ENCODE results near the gene FBXO28. TPM values are rescaled to one million over a fixed set of nuclear protein-coding genes. Genes with fewer than 3 reads are reported as not detected.
"Not testable (repeated sequence)": the region's sequence is repeated elsewhere in the genome, so short reads cannot be mapped to it uniquely, and the experiment has no call there.

The FBXO28 gene
- total RNA-seq, 5 donors from 2014 or later (not counting 1 experiment from before 2014, with no cell fraction given) = 25.9 to 34.8 (median 33.3) TPM

DNA sequence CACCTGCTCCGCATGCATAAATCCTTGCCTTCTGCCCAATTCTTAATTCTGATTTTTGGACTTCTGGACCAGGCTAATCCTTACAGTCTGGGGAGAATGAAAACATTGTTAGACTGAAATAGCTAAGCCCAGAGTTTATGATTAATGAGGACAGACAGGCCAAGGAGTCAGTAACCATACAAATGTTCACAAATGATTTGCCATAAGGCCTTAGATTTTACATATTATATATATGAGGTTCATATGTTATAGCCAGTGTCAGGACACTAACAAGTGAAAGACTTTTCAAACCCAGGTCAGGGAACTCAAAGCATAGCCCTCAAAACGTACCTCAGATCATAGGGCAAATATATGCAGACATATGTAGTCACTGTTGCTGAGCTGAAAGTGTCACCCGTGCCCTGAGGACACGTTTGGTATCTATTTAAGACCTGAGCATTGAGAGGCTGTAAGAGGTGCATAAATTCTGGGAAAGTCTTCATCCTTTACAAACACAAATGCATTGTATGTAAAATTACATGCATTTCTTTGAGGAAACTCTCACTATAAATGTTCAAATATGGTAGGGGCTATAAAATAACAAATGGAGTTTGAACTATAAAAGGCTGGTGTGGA lies 45.3 kb upstream of the FBXO28 start:
- H3K4me1 Mint-ChIP-seq = peaks cover 5 to 10% (median 7%) of the 10 kb centered on the region in 3 donors
- no peak overlapping the region for H3K27ac ChIP-seq (ENCODE audit: low read length)
- no peak overlapping the region for H3K4me3 ChIP-seq (ENCODE audit: control insufficient read depth in 1 of 2, extremely low read depth in 1 of 2, low read length in 1 of 2)
- ATAC-seq (replicated peaks in 1 of 4) = no peak
- H3K4me1 ChIP-seq (ENCODE audit: control insufficient read depth in 1 of 2, extremely low read depth in 1 of 2, insufficient read depth in 2 of 2, low read length in 2 of 2) = no peaks in the 10 kb centered on the region
- POLR2A ChIA-PET = no interaction called here
- CTCF ChIA-PET = interaction anchor here (0.5 to 0.8 kb wide), 4 partner anchors 21 to 119 kb away, joined by 3 read pairs; no protein-coding TSS in a partner anchor
- no peak for DNase-seq
- no peak overlapping the region for H3K4me3 Mint-ChIP-seq
- H3K27me3 ChIP-seq (replicated peaks in 1 of 2; ENCODE audit: control insufficient read depth in 2 of 2, extremely low read depth in 1 of 2, insufficient read depth in 2 of 2, low read length in 1 of 2) = peaks cover 0 to 12% of the 10 kb centered on the region in 2 experiments
- H3K9me3 Mint-ChIP-seq = peaks cover 0 to 10% (median 8%) of the 10 kb centered on the region in 3 donors
- no CpG with 5 or more reads among the region's 4 CpGs for WGBS (ENCODE audit: insufficient coverage)
- H3K27me3 Mint-ChIP-seq = peaks cover 11 to 16% of the 10 kb centered on the region in 2 donors
- H3K36me3 Mint-ChIP-seq = no peaks in the 10 kb centered on the region
- no peaks in the 10 kb centered on the region for H3K9me3 ChIP-seq
- no peaks in the 10 kb centered on the region for H3K36me3 ChIP-seq (ENCODE audit: control insufficient read depth in 2 of 2, extremely low read depth in 1 of 2, insufficient read depth in 1 of 2, low read length in 1 of 2)
- no peak overlapping the region for H3K27ac Mint-ChIP-seq

DNA sequence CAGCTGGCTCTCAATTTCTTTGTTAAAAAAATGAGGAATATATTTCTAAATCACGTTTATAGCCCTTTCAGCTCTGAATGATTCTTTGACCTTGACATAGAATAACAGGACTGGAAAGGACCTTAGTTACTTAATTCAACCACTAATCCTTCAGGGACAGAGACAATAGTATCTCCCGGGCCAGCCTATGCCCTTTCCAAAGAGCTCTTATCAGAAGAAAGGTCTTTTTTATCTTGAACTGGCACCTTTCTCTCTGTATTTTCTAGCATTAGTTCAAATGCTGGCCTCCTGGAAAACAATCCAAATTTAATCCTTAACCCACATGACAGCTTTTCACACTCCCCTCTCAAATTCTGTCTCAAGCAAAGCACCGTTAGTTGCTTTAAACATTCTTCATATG lies 44.8 kb upstream of the FBXO28 start:
- DNase-seq = no peak
- peaks cover 0 to 10% (median 8%) of the 10 kb centered on the region in 3 donors for H3K9me3 Mint-ChIP-seq
- Histone ChIP-seq H3K27me3 (replicated peaks in 1 of 2; ENCODE audit: control insufficient read depth in 2 of 2, extremely low read depth in 1 of 2, insufficient read depth in 2 of 2, low read length in 1 of 2) (peaks cover 0 to 12% of the 10 kb centered on the region in 2 experiments), H3K4me3 (ENCODE audit: control insufficient read depth in 1 of 2, extremely low read depth in 1 of 2, low read length in 1 of 2) (no peak overlapping the region), H3K9me3 (no peaks in the 10 kb centered on the region), H3K4me1 (ENCODE audit: control insufficient read depth in 1 of 2, extremely low read depth in 1 of 2, insufficient read depth in 2 of 2, low read length in 2 of 2) (no peaks in the 10 kb centered on the region), H3K27ac (ENCODE audit: low read length) (no peak overlapping the region), H3K36me3 (ENCODE audit: control insufficient read depth in 2 of 2, extremely low read depth in 1 of 2, insufficient read depth in 1 of 2, low read length in 1 of 2) (no peaks in the 10 kb centered on the region)
- POLR2A ChIA-PET = no interaction called here
- H3K27me3 Mint-ChIP-seq = peaks cover 11 to 16% of the 10 kb centered on the region in 2 donors
- ATAC-seq (replicated peaks in 1 of 4) = no peak
- H3K4me3 Mint-ChIP-seq = no peak overlapping the region
- no peaks in the 10 kb centered on the region for H3K36me3 Mint-ChIP-seq
- H3K4me1 Mint-ChIP-seq = peaks cover 5 to 10% (median 7%) of the 10 kb centered on the region in 3 donors
- H3K27ac Mint-ChIP-seq = no peak overlapping the region
- CTCF ChIA-PET = interaction anchor here (0.6 to 0.8 kb wide), 2 partner anchors 35 to 118 kb away, joined by 3 read pairs; no protein-coding TSS in a partner anchor
- WGBS (ENCODE audit: insufficient coverage) = 100% methylated on average over 1 of the region's 3 CpGs

DNA sequence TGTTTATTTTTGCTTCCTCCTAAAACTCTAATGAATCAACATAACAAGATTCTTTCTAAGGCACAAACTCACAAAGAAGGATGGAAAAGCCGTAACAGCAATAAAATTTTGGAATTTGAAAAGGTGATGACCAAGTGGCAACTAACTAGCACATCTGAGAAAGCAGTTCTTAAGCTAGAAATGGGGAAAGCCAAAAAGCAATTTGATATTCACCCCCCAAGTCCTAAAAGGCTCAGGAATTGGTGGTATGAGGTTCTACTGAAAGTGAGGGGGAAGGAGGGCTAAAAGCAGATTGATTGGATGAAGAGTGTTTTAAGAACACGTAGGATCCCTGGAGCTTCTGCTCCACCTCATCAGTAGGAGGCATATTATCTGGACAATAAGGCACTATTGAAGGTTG lies 43.4 kb upstream of the FBXO28 start:
- ATAC-seq (replicated peaks in 1 of 4) = no peak
- no peak for DNase-seq
- H3K4me3 Mint-ChIP-seq = no peak overlapping the region
- no peaks in the 10 kb centered on the region for H3K36me3 ChIP-seq (ENCODE audit: control insufficient read depth in 2 of 2, extremely low read depth in 1 of 2, insufficient read depth in 1 of 2, low read length in 1 of 2)
- no peaks in the 10 kb centered on the region for H3K4me1 ChIP-seq (ENCODE audit: control insufficient read depth in 1 of 2, extremely low read depth in 1 of 2, insufficient read depth in 2 of 2, low read length in 2 of 2)
- H3K36me3 Mint-ChIP-seq = no peaks in the 10 kb centered on the region
- POLR2A ChIA-PET = interaction anchor here in 1 of 2 donors (0.6 kb wide), 1 partner anchor 390 kb away, joined by 3 read pairs; no protein-coding TSS in a partner anchor
- H3K27ac ChIP-seq (ENCODE audit: low read length) = no peak overlapping the region
- 60% methylated on average over 1 of the region's 2 CpGs for WGBS (ENCODE audit: insufficient coverage)
- H3K9me3 ChIP-seq = no peaks in the 10 kb centered on the region
- no peak overlapping the region for H3K4me3 ChIP-seq (ENCODE audit: control insufficient read depth in 1 of 2, extremely low read depth in 1 of 2, low read length in 1 of 2)
- peaks cover 0 to 10% (median 8%) of the 10 kb centered on the region in 3 donors for H3K9me3 Mint-ChIP-seq
- no peak overlapping the region for H3K27ac Mint-ChIP-seq
- CTCF ChIA-PET = interaction anchor here in 1 of 2 donors (0.6 kb wide), 1 partner anchor 400 kb away, joined by 4 read pairs; no protein-coding TSS in a partner anchor
- peaks cover 0 to 12% of the 10 kb centered on the region in 2 experiments for H3K27me3 ChIP-seq (replicated peaks in 1 of 2; ENCODE audit: control insufficient read depth in 2 of 2, extremely low read depth in 1 of 2, insufficient read depth in 2 of 2, low read length in 1 of 2)
- peaks cover 0 to 3% (median 0%) of the 10 kb centered on the region in 3 donors for H3K4me1 Mint-ChIP-seq
- peaks cover 18 to 22% of the 10 kb centered on the region in 2 donors for H3K27me3 Mint-ChIP-seq

DNA sequence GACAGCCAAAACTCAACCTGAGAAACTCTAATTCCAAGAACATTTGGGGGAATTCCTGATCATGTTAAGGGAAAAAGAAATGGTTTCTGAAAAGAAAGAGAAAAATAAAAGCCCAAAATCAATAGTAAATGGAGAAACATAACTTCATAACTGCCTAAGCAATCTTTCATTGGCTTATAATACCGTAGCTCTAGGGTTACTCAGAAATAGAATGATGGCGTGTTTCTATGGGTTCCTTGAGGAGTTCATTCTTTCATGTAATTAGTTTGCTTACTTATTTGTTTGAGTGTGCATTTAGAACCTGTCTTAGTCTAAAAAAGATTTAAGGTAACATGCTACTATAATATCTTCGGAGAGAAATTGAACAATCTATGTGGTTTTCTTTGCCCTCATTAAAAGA lies 37.5 kb upstream of the FBXO28 start:
- ATAC-seq (replicated peaks in 1 of 4) = no peak
- ChIA-PET POLR2A (no interaction called here), CTCF (no interaction called here)
- Histone ChIP-seq H3K9me3 (no peaks in the 10 kb centered on the region), H3K27ac (ENCODE audit: low read length) (no peak overlapping the region), H3K36me3 (ENCODE audit: control insufficient read depth in 2 of 2, extremely low read depth in 1 of 2, insufficient read depth in 1 of 2, low read length in 1 of 2) (no peaks in the 10 kb centered on the region), H3K4me3 (ENCODE audit: control insufficient read depth in 1 of 2, extremely low read depth in 1 of 2, low read length in 1 of 2) (no peak overlapping the region), H3K4me1 (ENCODE audit: control insufficient read depth in 1 of 2, extremely low read depth in 1 of 2, insufficient read depth in 2 of 2, low read length in 2 of 2) (no peaks in the 10 kb centered on the region), H3K27me3 (replicated peaks in 1 of 2; ENCODE audit: control insufficient read depth in 2 of 2, extremely low read depth in 1 of 2, insufficient read depth in 2 of 2, low read length in 1 of 2) (no peaks in the 10 kb centered on the region)
- H3K4me3 Mint-ChIP-seq = no peak overlapping the region
- peaks cover 0 to 10% (median 8%) of the 10 kb centered on the region in 3 donors for H3K9me3 Mint-ChIP-seq
- H3K36me3 Mint-ChIP-seq = no peaks in the 10 kb centered on the region
- no peak overlapping the region for H3K27ac Mint-ChIP-seq
- no peaks in the 10 kb centered on the region for H3K4me1 Mint-ChIP-seq
- no peak for DNase-seq
- H3K27me3 Mint-ChIP-seq = peaks cover 17 to 20% of the 10 kb centered on the region in 2 donors
- no CpG with 5 or more reads among the region's 3 CpGs for WGBS (ENCODE audit: insufficient coverage)

DNA sequence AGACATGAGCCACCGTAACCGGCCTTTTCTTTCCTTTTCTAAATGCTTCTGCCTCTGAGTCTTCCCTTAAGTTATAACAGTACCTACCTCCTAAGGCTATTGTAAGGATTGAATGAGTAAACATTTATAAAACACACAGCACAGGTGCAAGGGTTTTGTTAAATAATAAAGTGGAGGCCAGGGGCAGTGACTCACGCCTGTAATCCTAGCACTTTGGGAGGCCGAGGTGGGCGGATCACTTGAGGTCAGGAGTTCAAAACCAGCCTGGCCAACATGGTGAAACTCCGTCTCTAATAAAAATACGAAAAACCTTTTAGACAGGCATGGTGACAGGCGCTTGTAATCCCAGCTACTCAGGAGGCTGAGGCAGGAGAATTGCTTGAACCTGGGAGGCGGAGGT lies 34.3 kb upstream of the FBXO28 start:
- H3K27ac ChIP-seq (ENCODE audit: low read length); H3K9me3 ChIP-seq; ATAC-seq (replicated peaks in 1 of 4); H3K27ac Mint-ChIP-seq; H3K36me3 Mint-ChIP-seq; H3K36me3 ChIP-seq (ENCODE audit: control insufficient read depth in 2 of 2, extremely low read depth in 1 of 2, insufficient read depth in 1 of 2, low read length in 1 of 2); H3K4me1 ChIP-seq (ENCODE audit: control insufficient read depth in 1 of 2, extremely low read depth in 1 of 2, insufficient read depth in 2 of 2, low read length in 2 of 2); H3K4me1 Mint-ChIP-seq; DNase-seq; H3K27me3 ChIP-seq (replicated peaks in 1 of 2; ENCODE audit: control insufficient read depth in 2 of 2, extremely low read depth in 1 of 2, insufficient read depth in 2 of 2, low read length in 1 of 2); H3K9me3 Mint-ChIP-seq; POLR2A ChIA-PET; H3K4me3 Mint-ChIP-seq; CTCF ChIA-PET; H3K4me3 ChIP-seq (ENCODE audit: control insufficient read depth in 1 of 2, extremely low read depth in 1 of 2, low read length in 1 of 2): not testable (repeated sequence)
- 84% methylated on average over 5 of the region's 9 CpGs for WGBS (ENCODE audit: insufficient coverage)
- H3K27me3 Mint-ChIP-seq = peaks cover 14 to 23% of the 10 kb centered on the region in 2 donors

DNA sequence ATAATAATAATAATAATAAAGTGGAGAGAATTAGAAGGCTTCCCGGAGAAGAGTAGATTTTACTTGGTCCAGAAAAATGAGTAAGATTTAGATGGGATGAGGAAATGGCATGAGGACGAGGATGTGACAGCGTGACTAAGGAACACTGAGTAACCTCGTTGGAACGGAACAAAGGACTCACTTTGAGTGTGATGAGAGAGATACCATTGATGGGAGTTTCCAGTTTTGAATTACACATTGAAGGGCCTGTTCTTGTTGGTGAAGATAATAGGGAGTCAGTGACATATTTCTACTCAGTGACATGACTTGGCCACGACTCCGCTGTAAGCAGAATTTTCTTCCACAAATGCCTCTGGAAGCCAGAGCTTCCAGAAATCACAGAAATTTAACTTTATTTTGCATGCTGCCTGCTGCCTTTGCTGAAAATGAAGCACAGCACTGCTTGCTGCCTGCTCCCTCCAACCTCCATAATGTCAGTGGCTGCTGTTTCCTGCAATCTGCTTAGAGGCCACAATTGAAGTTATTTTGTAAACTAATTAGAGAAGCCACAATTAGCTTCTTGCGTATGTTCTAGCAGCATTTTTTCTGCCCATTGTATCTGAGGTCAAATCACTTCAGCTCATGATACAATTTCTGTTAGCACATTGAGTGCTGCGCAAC lies 33.7 kb upstream of the FBXO28 start:
- DNase-seq (no peak), ATAC-seq (replicated peaks in 1 of 4) (no peak)
- H3K27ac ChIP-seq (ENCODE audit: low read length) = no peak overlapping the region
- no peak overlapping the region for H3K4me3 ChIP-seq (ENCODE audit: control insufficient read depth in 1 of 2, extremely low read depth in 1 of 2, low read length in 1 of 2)
- CTCF ChIA-PET = no interaction called here
- H3K4me1 ChIP-seq (ENCODE audit: control insufficient read depth in 1 of 2, extremely low read depth in 1 of 2, insufficient read depth in 2 of 2, low read length in 2 of 2) = no peaks in the 10 kb centered on the region
- Mint-ChIP-seq H3K4me1 (no peaks in the 10 kb centered on the region), H3K36me3 (no peaks in the 10 kb centered on the region), H3K4me3 (no peak overlapping the region), H3K27ac (no peak overlapping the region), H3K9me3 (no peaks in the 10 kb centered on the region), H3K27me3 (peaks cover 11 to 19% of the 10 kb centered on the region in 2 donors)
- no peaks in the 10 kb centered on the region for H3K36me3 ChIP-seq (ENCODE audit: control insufficient read depth in 2 of 2, extremely low read depth in 1 of 2, insufficient read depth in 1 of 2, low read length in 1 of 2)
- H3K9me3 ChIP-seq = no peaks in the 10 kb centered on the region
- POLR2A ChIA-PET = no interaction called here
- 73% methylated on average over 6 of the region's 9 CpGs for WGBS (ENCODE audit: insufficient coverage)
- no peaks in the 10 kb centered on the region for H3K27me3 ChIP-seq (replicated peaks in 1 of 2; ENCODE audit: control insufficient read depth in 2 of 2, extremely low read depth in 1 of 2, insufficient read depth in 2 of 2, low read length in 1 of 2)
